Kidney tubule cell (primary cell): ENCODE measurements around the gene SLC7A5.
A peak's percentile ranks its signal among the peaks of the same experiment; 100 is the strongest.
"Not testable (repeated sequence)": the region's sequence is repeated elsewhere in the genome, so short reads cannot be mapped to it uniquely, and the experiment has no call there.

Experiments used
- DNase-seq: peaks from one replicate; pipeline ENCODE4 v3.0.0-alpha.2; 2018; ENCODE audit warnings: low spot score

Gene SLC7A5

DNA sequence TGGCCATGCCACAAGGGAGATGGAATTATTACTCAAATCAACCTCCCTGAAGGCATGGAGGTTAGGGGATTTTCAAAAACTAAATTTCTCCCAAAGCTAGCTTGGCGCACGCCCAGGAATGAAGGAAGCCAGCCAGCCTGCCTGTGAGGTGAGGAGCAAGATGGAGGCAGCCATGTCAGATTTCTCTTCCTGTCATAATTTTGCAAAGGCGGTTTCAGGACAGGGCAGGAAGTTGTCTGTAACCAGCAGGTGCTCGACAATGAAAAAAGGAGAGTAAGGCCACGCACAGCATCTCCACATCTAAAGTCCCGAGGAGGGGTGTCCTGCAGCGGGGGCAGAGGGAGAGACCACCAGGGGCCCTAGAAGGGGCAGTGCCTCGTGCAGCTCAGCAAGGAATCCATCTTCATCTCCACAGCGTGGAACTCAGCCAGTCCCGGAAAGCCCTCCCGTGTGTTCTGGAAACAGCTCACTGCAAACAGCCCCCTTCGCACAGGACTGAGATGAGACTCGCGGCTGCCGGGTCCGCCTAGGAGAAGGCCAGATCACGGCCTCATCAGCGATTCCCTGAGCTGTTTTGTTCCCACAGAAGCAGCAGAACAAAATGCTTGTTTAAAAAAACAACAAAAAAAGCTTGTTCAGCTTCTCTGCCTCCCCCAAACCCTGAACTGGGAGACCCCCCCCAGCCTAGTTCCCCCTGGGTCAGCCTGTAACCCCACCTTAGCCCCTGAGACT is 47.8 kb downstream of the SLC7A5 start:
- DNase-seq, result no peak

DNA sequence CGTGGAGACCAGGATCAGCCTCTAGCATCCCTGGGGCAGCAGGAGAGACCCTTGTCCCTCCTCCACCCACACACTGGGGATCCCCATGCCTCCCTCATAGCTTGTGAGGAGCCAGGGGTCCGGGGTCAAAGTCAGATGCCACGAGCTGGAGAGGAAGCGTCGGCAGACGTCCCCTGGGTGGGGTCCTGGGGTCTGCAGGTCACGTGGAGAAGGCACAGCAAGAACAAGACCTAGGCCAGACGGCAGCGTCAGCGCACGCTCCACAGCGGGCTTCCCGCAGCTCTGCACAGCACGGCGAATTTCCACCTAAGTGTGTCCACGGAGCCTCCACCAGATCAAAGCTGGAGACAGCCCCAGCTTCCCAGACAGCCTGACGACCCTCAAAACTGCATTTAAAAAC is 49.3 kb downstream of the SLC7A5 start:
- no peak for DNase-seq

DNA sequence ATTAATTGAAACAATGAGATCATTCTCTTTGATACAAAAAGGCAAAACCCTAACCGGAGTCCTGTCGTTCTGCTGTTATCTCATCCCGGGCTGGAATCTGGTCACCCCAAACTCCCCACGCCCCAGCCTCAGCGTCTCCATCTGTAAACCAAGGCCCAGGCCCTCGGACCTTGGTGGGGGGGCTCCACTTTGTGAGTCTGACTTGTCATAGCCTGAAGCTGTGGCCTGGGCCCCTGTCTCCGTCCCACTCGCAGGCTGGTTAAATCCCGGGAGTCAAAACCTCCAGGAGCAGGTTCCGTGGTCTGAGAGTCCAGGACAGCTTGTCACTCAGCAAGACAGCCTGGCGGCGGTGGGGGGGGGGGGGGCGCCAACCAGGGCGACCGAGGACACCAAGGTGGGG is 50.0 kb downstream of the SLC7A5 start:
- no peak for DNase-seq

DNA sequence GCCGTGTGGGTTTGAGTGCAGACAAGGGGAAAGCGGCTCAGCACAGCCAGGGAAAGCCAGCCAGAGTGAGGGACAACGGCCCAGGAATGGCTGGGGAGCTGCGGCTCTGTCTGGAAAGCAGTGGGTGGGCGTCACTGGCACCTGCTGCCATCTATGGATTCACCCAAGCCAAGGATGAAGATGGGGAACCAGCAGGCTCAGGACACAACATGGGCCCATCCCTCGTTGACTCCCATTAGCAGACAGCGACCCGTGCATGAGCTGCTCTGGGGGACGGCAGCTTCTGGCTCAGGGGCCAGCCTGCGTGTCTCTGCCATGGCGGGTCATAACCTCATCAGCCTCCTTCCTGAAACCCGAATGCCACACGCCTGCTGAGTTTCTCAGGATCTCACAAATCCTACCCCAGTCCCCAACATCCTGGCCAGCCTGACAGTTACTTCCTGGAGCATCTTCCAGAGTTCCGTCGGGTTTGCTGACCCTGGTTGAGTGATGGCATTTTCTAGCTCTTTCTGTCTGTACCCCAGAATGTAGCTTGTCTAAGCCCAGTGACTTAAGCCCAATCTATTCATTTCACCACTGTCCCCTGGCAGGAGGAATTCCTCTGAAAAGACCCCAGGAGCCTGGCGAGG is 50.7 kb downstream of the SLC7A5 start:
- no peak for DNase-seq

DNA sequence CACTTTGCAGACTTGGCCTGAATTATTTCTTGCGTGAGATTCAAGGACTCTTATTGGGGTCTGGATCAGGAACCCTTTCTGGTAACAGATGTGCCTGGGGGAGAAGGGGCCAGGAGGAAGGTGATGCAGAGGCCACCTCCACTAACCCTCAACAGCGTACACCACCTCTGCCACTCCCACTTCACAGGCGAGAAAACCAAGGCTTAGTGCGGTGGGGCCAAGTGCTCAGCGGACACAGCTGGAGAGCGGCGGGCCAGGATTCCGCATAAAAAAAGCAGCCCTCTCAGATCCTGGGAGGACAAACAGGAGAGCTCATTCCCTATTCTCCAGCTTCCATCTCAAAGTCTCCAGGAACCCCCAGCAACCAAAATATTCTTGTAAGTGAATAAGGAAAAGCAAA is 51.4 kb downstream of the SLC7A5 start:
- DNase-seq, result no peak

DNA sequence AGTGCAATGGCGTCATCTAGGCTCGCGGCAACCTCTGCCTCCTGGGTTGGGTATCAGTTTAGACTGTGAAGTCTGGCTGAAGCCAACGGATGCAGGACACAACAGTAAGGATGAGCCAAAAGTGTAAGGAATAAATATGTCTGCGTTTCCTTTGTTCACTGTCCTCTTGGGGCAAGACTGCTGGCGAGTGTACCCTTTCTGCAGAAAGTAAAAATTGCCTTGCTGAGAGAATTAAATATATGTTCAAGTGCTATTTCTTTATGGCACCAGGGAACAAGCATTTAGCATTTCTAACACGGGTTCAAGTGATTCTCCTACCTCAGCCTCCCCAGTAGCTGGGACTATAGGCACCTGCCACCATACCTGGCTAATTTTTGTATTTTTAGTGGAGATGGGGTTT is 51.9 kb downstream of the SLC7A5 start:
- not testable (repeated sequence) for DNase-seq

DNA sequence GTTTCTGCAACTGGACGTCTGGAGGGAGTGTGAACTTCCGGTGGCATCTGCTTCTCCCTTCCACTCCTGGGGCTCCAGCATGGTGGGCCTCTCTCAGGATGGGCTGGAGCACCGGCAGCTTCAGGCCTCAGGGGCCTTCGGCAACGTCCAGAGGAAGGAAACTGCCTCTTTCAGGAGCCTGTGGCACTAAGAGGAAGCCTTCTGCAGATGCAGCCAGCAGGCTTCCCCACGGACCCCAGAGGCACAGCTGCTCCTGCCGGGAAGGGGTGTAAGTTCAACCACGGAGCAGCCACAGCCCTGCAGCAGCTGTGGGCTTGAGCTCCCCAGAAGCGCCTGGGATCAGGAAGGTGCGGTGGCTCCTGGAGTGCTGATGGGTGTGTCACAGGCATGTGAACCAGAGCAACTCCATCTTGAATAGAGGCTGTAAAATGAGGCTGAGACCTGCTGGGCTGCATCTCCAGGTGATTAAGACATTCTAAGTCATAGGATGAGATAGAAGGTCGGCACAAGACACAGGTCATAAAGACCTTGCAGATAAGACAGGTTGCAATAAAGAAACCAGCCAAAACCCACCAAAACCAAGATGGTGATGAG is 52.7 kb downstream of the SLC7A5 start:
- DNase-seq, result no peak

DNA sequence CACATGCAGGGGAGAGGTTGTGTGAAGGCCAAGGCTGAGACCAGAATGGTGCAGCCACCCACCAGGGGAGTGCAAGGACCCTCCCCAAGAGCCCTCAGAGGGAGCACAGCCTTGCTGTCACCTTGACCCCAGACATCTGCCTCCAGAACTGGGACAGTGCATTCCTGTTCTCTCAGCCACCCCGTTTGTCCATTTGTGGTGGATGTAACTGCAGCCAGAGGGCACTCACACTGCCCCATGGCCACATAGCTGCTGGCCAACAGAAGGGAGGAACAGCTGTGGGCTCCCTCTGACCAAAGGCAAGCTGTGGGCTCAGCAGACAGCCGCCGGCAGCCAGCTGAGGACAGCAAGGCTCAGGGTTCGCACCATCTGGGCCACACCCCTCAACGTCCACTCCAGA is 53.7 kb downstream of the SLC7A5 start:
- DNase-seq, result no peak

DNA sequence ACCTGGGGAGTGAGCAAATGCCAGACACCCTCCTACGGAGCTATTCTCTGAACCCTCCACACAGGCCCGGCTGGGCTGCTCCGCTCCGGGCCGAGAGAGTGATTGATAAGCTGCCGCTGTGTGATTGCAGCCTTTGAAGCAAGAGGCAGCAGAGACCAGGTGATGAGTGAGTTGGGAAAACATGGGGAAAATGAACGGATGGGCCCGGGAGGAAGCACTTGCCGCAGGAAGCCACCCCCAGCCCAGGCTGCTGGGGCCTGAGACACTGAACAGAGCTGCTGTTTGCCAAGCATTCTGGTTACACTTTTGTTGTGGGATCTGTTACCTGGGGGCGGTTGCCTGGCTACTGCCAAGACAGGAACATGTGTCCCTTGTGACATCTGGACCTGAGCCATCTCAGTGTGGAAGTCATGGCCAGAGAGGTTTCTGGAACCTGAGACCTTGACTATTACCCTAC is 57.1 kb downstream of the SLC7A5 start:
- DNase-seq, result no peak

DNA sequence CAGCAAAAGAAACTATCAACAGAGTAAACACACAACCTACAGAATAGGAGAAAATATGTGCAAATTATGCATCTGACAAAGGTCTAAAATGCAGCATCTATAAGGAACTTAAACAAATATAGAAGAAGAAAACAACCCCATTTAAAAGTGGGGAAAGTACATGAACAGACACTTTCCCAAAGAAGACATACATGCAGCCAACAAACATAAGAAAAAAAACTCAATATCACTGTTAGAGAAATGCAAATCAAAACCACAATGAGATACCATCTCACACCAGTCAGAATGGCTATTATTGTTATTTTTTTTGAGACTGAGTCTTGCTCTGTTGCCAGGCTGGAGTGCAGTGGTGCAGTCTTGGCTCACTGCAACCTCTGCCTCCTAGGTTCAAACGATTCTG is 57.9 kb downstream of the SLC7A5 start:
- not testable (repeated sequence) for DNase-seq

DNA sequence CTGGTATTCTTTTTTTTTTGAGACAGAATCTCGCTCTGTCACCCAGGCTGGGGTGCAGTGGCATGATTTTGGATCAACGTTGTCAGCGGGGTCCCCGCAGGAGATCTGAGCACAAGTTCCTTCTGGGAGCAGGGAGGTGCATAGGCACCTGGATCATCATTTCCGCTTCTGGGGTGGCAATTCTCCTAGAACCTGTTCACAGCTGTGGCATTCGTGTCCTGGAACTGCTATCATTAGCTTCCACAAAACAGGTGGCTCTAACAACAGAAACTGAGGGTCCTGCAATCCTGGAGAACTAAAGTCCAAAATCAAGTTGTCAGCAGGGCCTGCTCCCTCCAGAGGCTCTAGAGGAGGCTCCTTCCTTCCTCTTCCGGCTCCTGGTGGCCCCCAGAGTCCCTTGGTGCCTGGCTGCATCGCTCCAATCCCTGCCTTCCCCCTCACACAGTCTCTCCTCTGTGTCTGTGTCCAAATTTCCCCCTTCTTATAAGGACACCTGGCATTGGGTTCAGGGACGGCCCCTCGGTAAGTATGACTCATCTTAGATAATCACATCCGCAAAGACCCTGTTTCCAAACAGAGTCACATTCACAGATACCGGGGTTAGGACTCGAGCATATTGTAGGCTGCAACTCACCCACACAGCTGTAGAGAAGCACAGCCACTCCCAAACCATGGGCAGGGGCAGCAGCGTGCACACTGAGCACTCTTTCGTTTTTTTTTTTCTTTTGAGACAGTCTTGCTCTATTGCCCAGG is 60.0 kb downstream of the SLC7A5 start:
- DNase-seq, result no peak

DNA sequence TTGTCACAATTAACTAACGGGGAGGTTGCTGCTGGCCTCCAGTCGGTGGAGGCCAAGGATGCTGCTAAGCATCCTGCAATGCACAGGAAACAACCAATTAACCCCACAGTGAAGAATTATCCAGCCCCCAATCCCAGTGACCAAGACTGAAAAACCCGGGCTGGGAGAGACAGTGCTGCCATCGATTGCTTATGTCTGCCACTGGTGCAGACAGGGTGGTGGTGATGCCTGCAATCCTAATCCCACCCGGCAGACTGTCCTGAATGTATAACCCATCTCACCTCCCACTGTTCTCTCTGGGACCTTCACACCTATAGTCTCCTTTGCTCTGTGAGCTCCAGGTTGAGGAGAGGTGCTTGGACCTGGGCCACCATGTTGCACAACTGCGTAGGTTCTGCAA is 61.2 kb downstream of the SLC7A5 start:
- DNase-seq, result no peak

DNA sequence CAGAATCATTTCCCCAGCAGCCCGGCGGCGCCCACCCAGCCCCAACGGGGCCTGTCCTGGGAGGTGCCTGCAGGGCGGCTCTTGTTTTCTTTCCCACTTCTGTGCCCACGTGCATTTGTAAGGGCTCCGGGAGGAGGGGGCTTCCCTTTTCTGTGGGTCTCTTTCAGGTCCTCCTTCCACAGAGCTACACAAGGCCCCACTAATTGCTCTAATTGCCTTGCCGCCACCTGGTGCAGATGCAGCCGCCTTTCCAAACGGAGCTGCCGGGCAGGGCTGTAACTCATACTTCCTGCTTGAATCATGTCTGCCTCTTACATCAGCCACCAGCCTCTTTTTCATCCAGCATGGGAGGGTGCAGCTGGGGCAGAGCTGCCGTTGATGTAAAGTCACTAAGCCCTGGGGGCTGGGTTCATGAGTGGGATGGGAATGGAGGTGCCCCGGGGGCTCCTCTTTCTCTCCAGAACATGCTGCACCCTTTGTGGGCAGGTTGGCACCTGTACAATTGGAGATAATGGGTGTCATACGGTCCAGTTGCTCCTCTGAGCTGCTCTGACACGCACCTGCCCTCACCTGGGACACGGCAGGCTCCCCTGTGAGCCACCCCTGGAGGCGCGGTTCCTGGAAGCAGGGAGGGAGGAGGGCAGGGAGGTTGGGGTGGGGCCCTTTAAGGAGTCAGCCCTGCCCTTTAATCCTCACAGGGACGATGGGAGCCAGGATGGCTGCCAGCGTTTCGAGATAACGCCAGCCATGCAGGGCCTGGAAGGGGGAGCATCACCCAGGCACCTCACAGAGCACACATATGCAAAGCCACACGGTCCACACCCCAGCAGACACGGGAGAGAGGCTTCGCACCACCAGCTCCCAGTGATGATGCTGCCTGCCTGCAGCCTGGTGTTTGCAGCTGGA is 62.4 kb downstream of the SLC7A5 start:
- peak; percentile 83 for DNase-seq

DNA sequence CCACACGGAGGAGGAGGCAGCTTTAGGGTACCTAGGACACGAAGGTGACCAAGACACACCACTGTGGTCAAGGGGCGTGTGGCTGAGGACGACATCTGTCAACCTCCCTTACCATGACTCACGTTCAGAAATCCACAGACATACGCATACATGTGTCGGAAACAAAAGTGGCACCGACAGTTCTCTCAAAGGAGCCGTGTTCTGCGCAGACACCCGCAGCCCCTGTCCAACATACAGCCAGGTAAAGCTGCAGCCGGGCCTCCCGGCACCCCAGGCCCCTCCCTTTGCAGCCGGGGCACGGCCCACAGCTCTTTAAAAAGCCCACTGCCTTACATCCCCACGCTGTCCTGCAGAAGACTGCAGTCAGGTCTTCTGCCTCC is 63.1 kb downstream of the SLC7A5 start:
- DNase-seq, result peak; percentile 38

DNA sequence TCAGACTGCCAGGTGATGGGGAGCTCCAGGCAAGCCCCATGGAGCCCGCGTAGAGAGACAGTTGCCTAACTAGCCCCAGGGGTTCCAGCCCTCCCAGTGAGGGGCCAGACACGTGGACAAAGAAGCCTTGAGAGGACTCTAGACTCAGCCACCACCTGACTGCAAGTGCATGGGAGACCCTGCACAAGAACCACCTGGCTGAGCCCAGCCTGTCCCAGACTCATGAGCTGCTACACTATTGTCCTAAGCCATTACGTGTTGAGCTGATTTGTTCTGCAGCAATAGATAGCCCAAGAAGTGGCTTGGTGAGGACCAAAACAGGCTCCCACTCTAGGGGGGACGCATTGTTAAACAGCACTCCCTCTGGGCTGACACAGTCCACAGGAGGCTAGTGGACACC is 65.9 kb downstream of the SLC7A5 start:
- DNase-seq, result no peak

DNA sequence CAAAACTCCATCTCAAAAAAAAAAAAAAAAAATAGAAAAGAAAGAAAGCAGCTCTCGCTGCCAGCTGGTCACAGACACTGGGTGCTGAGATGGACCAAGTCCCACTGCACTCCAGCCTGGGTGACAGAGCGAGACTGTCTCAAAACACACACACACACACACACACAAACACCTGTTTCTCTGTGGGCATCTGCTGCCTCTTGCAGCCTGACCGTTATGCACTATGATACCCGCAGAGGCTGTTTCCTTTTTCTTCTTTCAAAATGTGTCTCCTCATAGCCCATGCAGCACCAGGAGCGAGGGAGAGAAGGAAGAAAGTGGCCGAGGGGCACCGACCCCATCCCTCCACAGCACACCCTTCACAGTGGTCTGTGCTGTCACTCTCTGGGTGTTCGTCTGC is 66.6 kb downstream of the SLC7A5 start:
- no peak for DNase-seq

DNA sequence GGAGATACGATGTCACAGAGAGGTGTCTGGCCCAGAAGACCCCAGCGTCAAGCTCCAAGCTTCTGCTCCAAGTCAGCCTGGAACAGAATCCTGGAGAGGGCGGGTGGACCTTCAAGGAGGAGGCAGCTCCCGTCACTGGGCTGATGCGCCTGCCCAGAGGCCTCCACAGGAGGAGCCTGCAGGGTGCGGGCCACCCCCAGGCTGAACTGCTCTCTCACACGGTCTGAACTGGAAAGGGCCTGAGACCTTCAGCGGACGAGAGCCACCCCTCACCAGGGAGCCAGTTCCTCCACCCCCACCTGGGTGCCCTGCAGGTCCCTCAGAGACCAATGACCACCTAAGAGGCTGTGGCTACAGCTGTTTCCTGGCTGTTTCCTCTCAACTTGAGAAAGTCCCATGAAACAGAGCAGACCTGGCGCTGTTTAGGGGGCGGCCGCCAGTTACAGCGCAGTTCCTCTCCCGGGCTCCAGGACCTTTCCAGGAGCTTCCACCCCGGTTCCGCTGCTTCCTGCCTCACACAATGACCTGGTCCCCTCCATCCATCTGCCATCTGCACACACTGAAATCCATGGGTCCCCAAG is 67.5 kb downstream of the SLC7A5 start:
- DNase-seq, result no peak

DNA sequence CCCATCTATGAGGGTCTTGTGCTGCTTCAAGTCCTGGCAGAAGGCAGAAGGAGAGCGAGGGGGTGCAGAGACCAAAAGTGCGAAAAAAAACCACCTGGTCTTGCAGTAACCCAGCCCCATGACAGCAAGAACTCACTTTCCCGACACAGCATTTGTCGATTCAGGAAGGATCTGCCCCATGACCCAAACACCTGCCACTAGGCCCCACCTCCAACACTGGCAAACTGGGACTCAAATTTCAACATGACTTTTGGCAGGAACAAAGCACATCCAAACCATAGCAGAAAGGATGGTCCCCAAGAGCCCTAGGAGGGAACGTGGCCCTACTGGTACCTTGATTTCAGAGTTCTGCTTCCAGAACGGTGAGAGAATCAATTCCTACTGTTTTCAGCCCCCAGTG is 68.8 kb downstream of the SLC7A5 start:
- no peak for DNase-seq

DNA sequence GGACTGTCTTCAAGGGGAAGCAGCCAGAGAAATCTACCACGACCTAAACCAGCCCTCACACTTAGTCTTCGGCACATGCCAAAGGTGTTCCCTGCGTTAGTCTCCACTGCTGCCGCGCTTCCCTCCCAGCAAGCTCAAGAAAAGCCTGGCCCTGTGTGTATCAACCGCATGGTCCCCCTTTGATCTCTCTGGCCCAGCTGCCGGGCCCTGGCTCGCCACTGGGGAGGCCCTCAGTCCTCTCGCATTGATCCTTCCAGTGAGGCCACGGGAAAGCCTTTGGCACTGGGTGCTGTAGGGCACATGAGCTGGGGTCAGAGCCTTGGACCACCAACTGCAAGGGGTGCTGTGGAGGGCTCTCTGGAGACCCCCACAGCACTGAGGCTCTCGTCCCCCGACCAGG is 74.0 kb downstream of the SLC7A5 start:
- no peak for DNase-seq

DNA sequence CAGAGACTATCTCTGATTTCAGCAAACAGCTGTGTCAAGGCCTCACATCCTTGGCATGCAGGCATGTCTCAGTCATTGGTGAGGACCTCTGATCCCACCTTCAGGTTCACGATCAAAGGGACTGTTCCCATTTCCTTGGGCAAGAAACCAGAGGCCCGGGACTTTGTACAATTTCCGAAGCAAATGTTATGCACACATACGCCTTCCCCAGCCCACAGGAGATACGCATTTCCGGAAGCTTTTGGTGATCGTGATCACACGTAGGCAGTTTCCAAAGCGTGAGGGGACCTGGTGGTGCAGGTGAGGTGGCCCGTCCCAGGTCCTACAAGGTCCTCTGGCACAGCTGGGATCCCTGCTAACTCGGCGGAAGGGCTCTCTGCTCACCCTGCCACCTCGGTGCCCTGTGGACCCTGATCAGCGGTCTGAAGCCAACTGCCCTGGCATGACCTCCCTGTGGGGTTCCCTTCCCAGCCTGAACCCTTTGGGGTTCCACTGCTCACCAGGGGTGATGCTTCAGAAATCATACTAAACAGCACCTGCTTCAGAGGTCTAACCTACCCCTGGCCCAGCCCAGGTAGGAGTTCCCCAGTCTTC is 74.7 kb downstream of the SLC7A5 start:
- no peak for DNase-seq

DNA sequence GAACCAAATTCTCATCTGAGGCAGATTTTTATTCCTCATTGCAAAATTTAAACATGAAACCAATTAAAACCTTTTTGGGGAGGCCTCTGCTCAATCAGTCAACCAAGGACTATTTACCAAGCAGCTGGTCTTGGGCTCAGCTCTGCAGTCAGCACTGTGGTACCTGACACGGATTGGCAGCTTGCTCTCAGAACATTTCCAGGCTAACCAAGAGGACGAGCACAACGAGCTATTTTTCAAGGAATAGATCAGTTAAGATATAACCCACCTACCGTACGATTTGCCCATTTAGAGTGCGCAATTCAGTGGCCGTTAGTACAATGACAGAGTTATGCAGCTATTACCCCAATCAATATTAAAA is 77.1 kb downstream of the SLC7A5 start:
- DNase-seq, result no peak
